SK-N-SH treated with all-trans-retinoic acid at 6 μM for 48 hours (cell line): ENCODE measurements around the gene PTPRN2.

Experiments used
- ATAC-seq: fragments of 200-7000 bp; cut with Tn5 transposase; 3 replicates; pipeline ENCODE4 v1.9.1; 2020; ENCODE audit warnings: mild to moderate bottlenecking, moderate library complexity
- BACH2 ChIP-seq: fragments of 250-450 bp; sonication (Bioruptor Pico); IDR thresholded peaks from 2 replicates; pipeline ENCODE4 v1.9.0; 2021; ENCODE audit warnings: mild to moderate bottlenecking, borderline replicate concordance
- CSRNP3 ChIP-seq: fragments of 250-450 bp; sonication (Bioruptor Pico); IDR thresholded peaks from 2 replicates; pipeline ENCODE4 v1.5.1; 2021; ENCODE audit warnings: mild to moderate bottlenecking, moderate library complexity
- ESRRG ChIP-seq: fragments of 250-450 bp; sonication (Bioruptor Pico); IDR thresholded peaks from 2 replicates; pipeline ENCODE4 v1.6.1; 2021; ENCODE audit warnings: mild to moderate bottlenecking
- GLIS3 ChIP-seq: fragments of 250-450 bp; sonication (Bioruptor Pico); IDR thresholded peaks from 2 replicates; pipeline ENCODE4 v1.5.0; 2020; ENCODE audit warnings: mild to moderate bottlenecking, moderate library complexity
- ISL1 ChIP-seq: fragments of 250-450 bp; sonication (Bioruptor Pico); IDR thresholded peaks from 2 replicates; pipeline ENCODE4 v2.1.2; 2022; ENCODE audit warnings: mild to moderate bottlenecking, moderate library complexity
- OSR1 ChIP-seq: fragments of 250-450 bp; sonication (Bioruptor Pico); IDR thresholded peaks from 2 replicates; pipeline ENCODE4 v1.8.0; 2022; ENCODE audit warnings: moderate library complexity, mild to moderate bottlenecking, inconsistent platforms
- PATZ1 ChIP-seq: fragments of 250-450 bp; sonication (Bioruptor Pico); IDR thresholded peaks from 2 replicates; pipeline ENCODE4 v1.8.0; 2020; ENCODE audit warnings: mild to moderate bottlenecking, moderate library complexity, borderline replicate concordance
- POU6F1 ChIP-seq: fragments of 250-450 bp; sonication (Bioruptor Pico); IDR thresholded peaks from 2 replicates; pipeline ENCODE4 v1.8.0; 2021; ENCODE audit warnings: low read depth, mild to moderate bottlenecking, moderate library complexity, borderline replicate concordance
- PPARA ChIP-seq: fragments of 250-450 bp; sonication (Bioruptor Pico); IDR thresholded peaks from 2 replicates; pipeline ENCODE4 v1.5.0; 2020; ENCODE audit warnings: mild to moderate bottlenecking, borderline replicate concordance
- RARB ChIP-seq: fragments of 250-450 bp; sonication (Bioruptor Pico); IDR thresholded peaks from 2 replicates; pipeline ENCODE4 v1.8.0; 2021; ENCODE audit warnings: mild to moderate bottlenecking, moderate library complexity
- SNAI2 ChIP-seq: fragments of 250-450 bp; sonication (Bioruptor Pico); IDR thresholded peaks from 2 replicates; pipeline ENCODE4 v1.5.0; 2020; ENCODE audit warnings: mild to moderate bottlenecking, moderate library complexity
- TCF4 ChIP-seq: fragments of 250-450 bp; sonication (Bioruptor Pico); IDR thresholded peaks from 2 replicates; pipeline ENCODE4 v1.8.0; 2021; ENCODE audit warnings: mild to moderate bottlenecking, moderate library complexity, borderline replicate concordance
- TOX ChIP-seq: fragments of 250-450 bp; sonication (Bioruptor Pico); IDR thresholded peaks from 2 replicates; pipeline ENCODE4 v1.8.0; 2021; ENCODE audit warnings: mild to moderate bottlenecking, moderate library complexity, borderline replicate concordance
- TSHZ2 ChIP-seq: fragments of 250-450 bp; sonication (Bioruptor Pico); IDR thresholded peaks from 2 replicates; pipeline ENCODE4 v1.5.0; 2020; ENCODE audit warnings: mild to moderate bottlenecking, moderate library complexity
- ZFP3 ChIP-seq: fragments of 250-450 bp; sonication (Bioruptor Pico); IDR thresholded peaks from 2 replicates; pipeline ENCODE4 v1.5.0; 2020; ENCODE audit warnings: mild to moderate bottlenecking, moderate library complexity
- ZFP30 ChIP-seq: fragments of 450-650 bp; formaldehyde crosslinking; IDR thresholded peaks from 2 replicates; pipeline ENCODE4 v1.5.0; 2022; ENCODE audit warnings: mild to moderate bottlenecking, moderate library complexity
- ZNF565 ChIP-seq: fragments of 450-650 bp; formaldehyde crosslinking; conservative IDR thresholded peaks from 2 replicates; pipeline ENCODE4 v1.5.0; 2020; ENCODE audit warnings: low read depth, mild to moderate bottlenecking, moderate library complexity
- ZNF70 ChIP-seq: fragments of 450-650 bp; formaldehyde crosslinking; IDR thresholded peaks from 2 replicates; pipeline ENCODE4 v1.5.0; 2020; ENCODE audit warnings: mild to moderate bottlenecking, moderate library complexity

The PTPRN2 gene

GRCh38 chr7:157929671-157930070 lies 658.0 kb downstream of the PTPRN2 start:
- ATAC-seq: no peak
- no peak for TF ChIP-seq ZNF565
- no peak for TF ChIP-seq ISL1 (CRISPR knock-in tag)
- TF ChIP-seq TCF4 (CRISPR knock-in tag): no peak
- TF ChIP-seq ESRRG (CRISPR knock-in tag): no peak
- TF ChIP-seq ZNF70: no peak
- TF ChIP-seq TSHZ2 (CRISPR knock-in tag): no peak
- TF ChIP-seq, all 23 proteins: peak for 0

GRCh38 chr7:157928808-157929425 lies 658.7 kb downstream of the PTPRN2 start:
- no peak for ATAC-seq

GRCh38 chr7:157928171-157928794 lies 659.3 kb downstream of the PTPRN2 start:
- ATAC-seq: no peak
- TF ChIP-seq ZNF565: no peak
- no peak for TF ChIP-seq OSR1 (CRISPR knock-in tag)
- TF ChIP-seq BACH2 (CRISPR knock-in tag): no peak
- TF ChIP-seq PPARA (CRISPR knock-in tag): no peak
- TF ChIP-seq TSHZ2 (CRISPR knock-in tag): no peak
- no peak for TF ChIP-seq ESRRG (CRISPR knock-in tag)
- no peak for TF ChIP-seq ISL1 (CRISPR knock-in tag)
- TF ChIP-seq POU6F1 (CRISPR knock-in tag): no peak
- no peak for TF ChIP-seq RARB
- TF ChIP-seq SNAI2: no peak
- TF ChIP-seq ZFP30 (CRISPR knock-in tag): no peak
- no peak for TF ChIP-seq PATZ1 (CRISPR knock-in tag)
- no peak for TF ChIP-seq GLIS3

More at GRCh38 chr7:157928808-157929425, 658.7 kb downstream of the PTPRN2 start:
- no peak for TF ChIP-seq PATZ1 (CRISPR knock-in tag)
- no peak for TF ChIP-seq CSRNP3 (CRISPR knock-in tag)
- TF ChIP-seq GLIS3: no peak
- TF ChIP-seq TCF4 (CRISPR knock-in tag): no peak
- TF ChIP-seq RARB: no peak
- TF ChIP-seq ZFP3 (CRISPR knock-in tag): no peak
- no peak for TF ChIP-seq ISL1 (CRISPR knock-in tag)
- no peak for TF ChIP-seq ZFP30 (CRISPR knock-in tag)
- no peak for TF ChIP-seq TOX
- no peak for TF ChIP-seq ZNF565
